Left kidney (tissue), 2 donors: ENCODE measurements around the gene KCNQ2. TPM values are rescaled to one million over a fixed set of nuclear protein-coding genes. Genes with fewer than 3 reads are reported as not detected.

ENCODE experiments used
- DNase-seq: peaks from one replicate; pipeline ENCODE4 v3.0.0-alpha.2; 2013
- polyA plus RNA-seq: library from polyadenylated mRNA; unstranded; fragments of 120-200 nt; gene quantifications from one replicate; pipeline ENCODE4 v1.2.1, GENCODE V29; 2013; ENCODE audit not compliant: insufficient read length

The KCNQ2 gene
- polyA plus RNA-seq, 1 donor = 5.5 TPM

GRCh38 chr20:63454731-63455567 lies 17.5 kb downstream of the KCNQ2 start:
- DNase-seq = no peak

DNA sequence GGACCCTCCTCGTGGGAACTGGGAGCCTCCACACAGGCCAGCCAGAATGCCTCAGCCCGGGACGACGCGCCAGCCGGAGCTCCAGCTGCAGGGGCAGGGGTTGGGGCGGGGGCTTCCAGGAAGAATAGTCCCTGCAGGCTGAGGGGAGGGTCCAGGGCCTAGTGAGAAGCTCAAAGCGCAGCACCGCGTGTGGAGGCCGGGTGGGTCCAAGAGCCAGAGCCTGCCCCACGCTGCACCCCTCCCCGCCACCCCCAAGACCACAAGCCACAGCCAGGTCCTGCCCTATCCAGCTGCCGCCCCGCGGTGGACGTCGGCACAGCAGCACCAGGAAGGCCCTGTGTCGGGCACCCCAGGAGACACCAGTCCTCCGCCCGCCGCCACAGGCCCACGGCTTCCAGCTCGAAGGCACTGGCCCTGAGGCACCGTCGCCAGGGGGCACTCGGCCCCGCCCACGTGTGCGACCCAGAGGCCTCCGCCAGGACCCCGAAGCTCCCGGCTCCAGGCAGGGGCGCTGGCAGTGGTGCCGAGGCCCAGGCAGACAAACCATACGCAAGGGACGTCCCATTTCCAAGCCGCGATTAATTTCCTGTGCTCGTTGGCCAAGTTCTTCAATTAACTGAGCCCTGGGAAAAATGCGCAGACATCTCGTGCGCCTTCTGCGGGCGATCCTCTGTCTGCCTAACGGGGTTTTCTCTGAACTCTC lies 19.5 kb downstream of the KCNQ2 start:
- DNase-seq = no peak

- DNase-seq = no peak
Measured at GRCh38 chr20:63452341-63452740, 20.1 kb downstream of the KCNQ2 start.

DNA sequence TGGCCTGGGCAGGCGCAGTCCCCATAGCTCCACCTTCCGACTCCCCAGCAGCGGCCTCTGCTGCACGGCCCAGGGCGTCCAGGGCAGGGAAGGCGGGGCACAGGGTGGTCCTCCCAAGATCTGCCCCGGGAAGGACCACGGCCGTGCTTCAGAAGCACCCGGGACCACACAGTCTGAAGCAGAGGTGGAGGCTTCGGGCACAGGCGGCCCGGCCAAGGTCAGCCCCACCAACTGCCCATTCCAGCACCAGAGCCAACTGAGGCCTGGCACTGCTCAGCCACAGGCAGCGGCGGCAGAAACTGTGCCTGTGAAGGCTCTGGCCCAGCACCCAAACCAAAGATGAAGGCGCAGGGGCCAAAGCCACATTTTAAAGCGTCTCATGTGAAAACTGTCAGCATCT lies 20.6 kb downstream of the KCNQ2 start:
- no peak for DNase-seq

DNA sequence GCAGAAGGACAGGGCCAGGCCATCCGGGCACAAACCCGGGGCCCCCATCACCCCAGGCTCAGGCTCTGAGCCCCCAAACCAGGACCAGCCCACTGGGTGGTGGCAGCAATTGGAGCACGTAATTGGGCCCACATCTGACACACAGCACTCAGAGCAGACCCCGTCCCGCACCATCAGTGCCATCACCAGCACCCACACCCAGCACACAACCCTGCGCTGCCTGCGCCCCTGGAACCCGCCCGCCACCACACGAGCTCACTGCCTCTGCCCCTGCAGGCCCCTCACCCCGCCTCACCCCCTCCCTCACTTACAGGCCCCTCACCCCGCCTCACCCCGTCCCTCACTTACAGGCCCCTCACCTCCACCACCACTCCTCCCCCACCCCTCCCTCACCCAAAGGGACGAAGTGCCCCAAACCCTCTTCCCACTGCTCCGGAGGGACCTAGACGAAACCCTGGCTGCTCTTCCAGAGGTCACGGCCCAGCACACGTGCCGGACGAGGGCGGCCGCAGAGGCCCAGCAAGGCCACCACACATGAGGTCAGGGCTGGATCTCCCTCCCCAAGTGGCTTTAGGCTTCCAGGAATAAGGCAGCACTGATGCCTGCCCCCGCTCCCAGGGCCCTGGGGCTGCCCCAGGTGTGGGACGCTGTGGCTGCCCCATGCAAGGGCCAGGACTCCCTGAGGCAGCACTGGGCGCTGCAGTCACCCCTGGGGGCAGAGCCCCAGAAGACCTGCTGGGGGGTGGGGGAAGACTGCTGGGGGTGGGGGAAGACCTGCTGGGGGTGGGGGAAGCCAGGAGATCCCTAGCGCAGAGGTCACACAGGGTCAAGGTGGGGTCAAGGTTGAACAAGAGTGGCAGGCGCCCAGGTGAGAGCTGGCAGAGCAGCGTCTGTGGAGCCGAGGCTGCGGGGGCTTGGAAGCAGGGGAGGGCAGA lies 22.4 kb downstream of the KCNQ2 start:
- no peak for DNase-seq

- no peak for DNase-seq
Measured at GRCh38 chr20:63449025-63449424, 23.4 kb downstream of the KCNQ2 start.

DNA sequence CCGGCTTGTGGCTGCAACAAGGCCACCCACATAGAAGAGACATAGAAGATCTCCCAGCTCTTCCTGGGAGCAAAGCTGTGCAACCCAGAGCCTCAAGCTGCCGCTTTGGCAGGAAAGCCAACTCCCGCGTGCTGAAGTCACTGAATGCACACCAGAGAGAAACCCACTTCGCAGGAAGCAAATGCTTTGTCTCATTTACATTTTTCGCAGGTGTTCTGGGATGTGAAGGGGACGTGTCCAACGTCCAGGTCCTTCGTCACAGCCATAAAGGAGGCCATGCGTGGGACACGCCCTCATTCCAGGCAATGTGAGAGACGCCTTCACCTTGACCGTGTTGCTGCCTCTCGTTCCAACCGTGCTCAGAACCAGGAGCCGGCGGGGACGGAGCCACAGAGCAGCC lies 24.4 kb downstream of the KCNQ2 start:
- no peak for DNase-seq

GRCh38 chr20:63447320-63447719 lies 25.1 kb downstream of the KCNQ2 start:
- no peak for DNase-seq

DNA sequence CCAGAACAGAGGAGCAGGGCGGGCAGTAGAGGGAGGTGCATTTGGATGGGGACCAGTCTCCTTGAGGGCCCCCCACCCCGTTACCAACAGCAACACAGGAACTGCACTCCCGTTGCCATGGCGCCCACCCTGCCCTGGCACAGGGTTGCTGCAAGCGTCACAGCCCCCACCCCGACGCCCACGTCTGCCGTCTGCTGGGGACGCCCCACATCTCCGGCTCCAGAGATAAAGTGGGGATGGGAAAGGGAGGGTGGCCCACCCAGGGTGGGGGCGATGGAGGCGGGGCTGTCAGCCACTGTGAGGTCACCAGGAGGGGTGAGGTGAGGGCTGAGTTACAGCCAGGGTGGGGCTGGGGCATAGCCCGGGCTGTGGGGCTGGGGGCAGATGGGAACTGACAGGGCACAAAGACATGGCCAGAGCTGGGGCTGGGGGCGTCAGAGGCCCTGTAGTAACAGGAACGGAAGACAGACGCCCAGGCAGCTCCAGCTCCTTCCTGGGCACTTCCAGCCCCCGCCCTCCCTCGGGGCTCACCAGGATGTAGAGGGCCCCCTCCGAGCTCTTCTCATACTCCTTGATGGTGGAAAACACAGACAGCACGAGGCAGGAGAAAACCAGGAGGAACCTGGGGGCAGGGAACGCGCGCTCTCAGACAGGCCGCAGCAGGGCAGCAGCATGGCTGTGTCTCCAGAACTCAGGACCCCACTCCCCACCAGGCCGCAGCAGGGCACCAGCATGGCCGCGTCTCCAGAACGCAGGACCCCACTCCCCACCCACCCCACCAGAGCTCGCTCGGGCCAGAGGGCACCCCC lies 26.0 kb downstream of the KCNQ2 start:
- no peak for DNase-seq

DNA sequence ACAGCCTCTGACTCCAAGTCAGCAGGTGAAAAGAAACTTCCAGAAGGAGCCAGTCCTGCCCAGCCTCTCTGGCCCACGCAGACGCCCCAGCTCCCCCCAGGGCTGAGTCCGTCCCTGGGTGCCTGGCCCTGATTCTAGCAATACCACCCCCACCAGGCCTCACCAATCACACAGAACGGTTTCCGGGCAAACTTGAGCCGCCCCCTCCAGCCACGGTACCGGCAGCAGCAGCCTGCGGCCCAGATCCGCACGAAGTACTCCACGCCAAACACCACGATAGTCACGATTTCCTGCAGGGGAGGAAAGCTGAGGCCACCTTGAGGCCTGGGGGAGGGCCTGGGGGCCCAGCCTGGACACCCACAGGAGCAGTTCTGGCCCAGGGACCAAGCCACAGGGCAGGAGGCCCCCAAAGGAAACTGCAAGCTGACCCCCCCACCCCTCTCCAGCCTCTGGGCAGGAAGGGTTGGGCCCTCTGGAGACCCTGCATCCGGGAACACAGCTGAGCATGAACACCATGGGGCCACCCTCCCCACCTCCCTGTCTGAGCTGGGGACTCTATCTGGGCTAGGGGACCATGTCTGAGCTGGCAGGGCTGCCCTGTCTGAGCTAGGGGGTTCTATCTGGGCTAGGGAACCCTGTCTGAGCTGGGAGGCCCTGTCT lies 27.2 kb downstream of the KCNQ2 start:
- no peak for DNase-seq

DNA sequence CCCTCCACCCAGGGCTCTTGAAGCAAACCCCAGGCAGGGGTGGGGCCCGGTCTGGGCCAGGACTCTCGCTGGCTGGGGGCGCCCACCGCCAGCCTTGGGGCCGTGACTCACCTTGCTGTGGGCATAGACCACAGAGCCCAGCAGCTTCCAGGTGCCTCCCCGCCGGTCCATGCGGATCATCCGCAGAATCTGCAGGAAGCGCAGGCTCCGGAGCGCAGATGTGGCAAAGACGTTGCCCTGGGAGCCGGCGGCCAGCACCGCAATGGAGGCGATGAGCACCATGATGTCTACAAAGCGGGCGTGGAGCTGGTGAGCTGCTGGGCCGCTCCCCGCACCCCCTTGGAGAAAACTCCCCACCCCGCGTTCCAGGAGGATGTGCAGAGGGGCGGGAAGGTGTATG lies 27.9 kb downstream of the KCNQ2 start:
- DNase-seq = no peak

DNA sequence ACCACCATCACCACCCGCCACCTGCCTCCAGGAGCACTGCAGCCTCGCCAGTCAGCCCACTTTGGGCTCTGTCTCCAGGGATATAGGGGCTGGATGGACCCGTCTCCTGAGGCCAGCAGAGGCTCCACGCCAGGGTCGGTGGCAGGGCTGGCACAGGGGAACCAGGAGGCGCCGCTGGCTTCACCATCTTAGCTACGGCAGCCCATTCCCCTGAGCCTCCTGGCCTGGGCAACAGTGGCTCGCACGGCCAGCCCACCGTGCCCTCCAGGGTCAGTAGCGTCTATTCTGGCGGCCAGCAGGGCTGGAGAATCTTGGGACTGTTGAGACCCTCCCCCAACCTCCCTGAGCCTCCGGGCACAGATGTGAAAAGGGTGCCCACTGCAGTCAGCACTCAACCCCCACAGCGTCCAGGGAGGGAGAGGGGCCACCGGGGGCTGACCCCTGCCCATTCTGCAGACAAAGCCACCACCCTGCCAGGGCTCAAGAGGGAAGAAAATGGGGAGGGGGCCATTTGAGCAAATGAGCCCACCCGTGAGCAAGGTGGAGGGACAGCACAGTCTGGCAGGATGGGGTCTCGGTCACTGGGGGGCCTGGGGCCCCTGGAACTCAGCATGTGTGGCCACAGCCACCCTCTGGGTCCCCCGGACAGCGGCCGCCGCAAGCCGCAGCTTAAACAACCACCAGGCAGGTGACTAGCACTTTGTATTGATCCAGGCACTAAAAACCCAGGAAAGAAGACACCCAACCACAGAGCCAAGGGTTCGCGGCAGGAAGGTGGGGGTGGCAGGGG lies 28.7 kb downstream of the KCNQ2 start:
- DNase-seq = no peak

DNA sequence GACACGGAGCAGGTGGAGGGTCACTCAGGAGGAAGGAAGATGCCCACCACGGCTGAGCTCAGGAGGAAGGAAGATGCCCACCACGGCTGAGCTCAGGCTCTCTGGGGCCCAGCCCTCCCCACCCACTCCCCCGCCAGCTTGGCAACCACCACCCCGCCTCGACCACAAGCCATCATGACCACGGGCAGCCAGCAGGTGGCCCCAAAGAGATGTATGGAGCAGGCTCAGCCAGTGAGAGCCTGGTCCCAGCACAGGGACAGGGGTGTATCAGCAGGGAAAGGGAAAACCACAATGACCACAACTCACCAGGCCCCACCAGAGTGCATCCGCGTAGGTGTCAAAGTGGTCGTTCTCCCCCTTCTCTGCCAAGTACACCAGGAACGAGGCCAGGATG lies 30.4 kb downstream of the KCNQ2 start:
- DNase-seq = no peak

DNA sequence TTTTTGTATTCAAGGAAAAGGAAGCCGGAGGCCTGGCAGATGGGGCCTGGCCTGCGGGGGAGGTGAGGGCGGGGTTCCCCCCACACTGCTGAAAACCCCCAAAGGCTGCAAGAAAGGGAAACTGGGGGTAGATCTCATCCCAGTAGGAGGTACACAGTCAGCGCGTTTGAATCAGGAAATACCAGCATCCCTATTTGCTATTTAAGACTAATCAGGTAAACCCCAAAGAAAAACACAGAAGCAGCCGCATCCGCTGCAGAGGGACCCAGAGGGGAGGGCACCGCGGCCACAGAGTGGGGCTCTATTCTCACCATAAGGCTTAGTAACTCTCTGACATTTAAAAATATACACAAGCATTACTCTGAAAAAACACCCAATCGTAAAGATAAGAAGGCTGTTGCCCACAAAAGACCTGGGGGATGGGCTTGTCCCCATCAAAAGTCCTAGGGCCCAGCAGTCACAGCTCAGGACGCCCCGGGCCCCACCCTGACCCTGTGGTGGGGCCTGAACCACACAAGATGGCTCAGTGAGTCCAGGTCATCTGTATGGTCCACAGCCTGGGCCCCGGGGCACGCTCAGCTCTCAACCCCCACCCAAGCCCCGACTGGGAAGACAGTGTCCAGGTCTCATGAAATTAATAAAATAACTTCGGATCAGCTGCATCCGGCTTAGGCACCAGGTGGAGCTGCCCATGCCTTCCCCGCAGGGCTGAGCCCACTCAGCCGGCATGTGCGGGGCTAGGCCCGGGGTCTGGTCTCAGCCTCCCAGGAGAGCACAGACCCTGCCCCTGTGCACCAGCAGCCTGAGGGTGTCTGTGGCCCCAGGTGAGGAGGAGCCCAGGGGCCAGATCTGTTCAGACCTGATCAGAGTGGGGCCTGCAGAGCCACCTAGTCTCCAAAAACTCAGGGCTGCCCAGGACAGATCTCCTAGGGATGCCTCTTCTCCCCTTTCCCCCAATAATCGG lies 31.0 kb downstream of the KCNQ2 start:
- no peak for DNase-seq

- no peak for DNase-seq
Measured at GRCh38 chr20:63440366-63440955, 32.0 kb downstream of the KCNQ2 start.

DNA sequence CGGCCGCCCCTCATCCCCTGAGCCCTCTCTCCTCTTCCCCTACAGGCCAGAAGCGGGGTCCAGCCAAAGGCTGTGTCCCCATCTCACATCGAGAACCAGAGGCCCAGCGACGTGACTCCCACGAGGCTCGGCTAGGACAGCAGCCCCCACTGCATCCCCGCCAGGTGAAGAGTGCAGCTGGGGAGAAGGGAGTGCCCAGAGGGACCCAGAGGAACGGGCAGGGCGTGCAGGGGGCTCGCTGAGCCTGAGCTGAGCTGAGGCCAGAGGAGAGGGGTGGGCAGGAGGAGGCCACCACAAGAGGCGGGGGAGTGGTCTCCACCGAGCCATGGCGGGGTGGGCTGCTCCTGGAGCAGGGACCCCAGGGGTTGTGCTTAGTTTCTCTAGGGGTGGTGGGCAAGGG lies 32.6 kb downstream of the KCNQ2 start:
- DNase-seq = no peak

DNA sequence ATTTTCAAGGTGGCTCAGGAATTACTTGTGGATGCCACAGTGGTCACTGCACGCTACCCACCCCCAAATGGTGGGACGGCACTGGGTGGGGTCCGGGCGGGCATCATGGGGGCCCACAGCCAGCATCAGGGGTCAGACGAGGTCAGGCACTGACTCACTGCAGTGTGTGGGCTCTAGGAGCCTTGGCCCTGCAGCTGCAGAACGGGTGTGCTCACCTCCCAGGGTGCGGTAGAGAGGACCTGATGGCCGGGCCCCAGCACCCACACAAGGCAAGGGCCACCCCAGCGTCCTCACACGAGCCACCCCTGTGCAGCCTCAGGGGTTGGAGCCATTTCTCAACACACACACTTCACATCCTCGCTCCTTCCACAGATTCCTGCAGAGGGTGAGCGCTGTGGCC lies 34.3 kb downstream of the KCNQ2 start:
- no peak for DNase-seq

DNA sequence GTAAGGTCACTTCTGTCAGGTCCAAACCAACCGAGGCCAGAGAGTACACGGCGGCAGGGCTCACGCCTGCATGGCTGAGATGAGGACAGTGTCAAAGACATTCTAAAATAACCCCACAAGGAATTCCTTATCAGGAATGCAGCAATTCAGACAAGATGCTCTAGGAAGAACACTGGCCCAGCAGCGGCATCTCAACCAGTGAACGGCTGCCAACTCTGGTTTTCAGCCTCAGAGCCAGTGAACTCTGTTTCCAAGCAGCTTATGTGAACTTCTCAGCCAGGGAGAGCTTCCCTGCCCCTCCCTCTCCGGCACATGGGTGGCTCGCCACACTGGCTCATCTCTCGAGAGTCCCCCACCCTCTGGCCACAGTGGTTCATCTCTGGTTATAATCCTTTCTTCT lies 36.9 kb downstream of the KCNQ2 start:
- DNase-seq = no peak
